IMR-90 (cell line): ENCODE data around the gene SPAG16. TPM values are rescaled to one million over a fixed set of nuclear protein-coding genes. Genes with fewer than 3 reads are reported as not detected.

ENCODE experiments used
- ATAC-seq: fragments of 200-7000 bp; cut with Tn5 transposase; 2 replicates; pipeline ENCODE4 v1.9.1; 2020; ENCODE audit warnings: low read depth, mild to moderate bottlenecking, moderate library complexity
- BruUV-seq: library from RNA; stranded (reverse); fragments of 400-500 nt; replicated peaks from 2 replicates; lab custom pipeline; 2021; lab: Mats Ljungman, UMichigan
- CTCF ChIA-PET: fragments of 300-600 bp; formaldehyde crosslinking; extraction: SDS; loops from one replicate; lab custom pipeline; 2021; ENCODE audit warnings: antibody characterized with exemption; lab: Yijun Ruan, JAX
- POLR2A ChIA-PET: fragments of 300-600 bp; sonication (Branson Sonifier 250); formaldehyde crosslinking; loops from one replicate; lab custom pipeline; 2022; ENCODE audit warnings: antibody characterized with exemption; ENCODE audit not compliant: unreplicated experiment; lab: Charles Lee
- DNase-seq: peaks from one replicate; pipeline ENCODE4 v3.0.0; 2013
- H2AFZ ChIP-seq: replicated peaks from 2 replicates; pipeline ENCODE3; 2013; ENCODE audit warnings: low read length, mild to moderate bottlenecking; ENCODE audit not compliant: poor library complexity
- H2AK5ac ChIP-seq: 2 replicates; pipeline ENCODE4 v1.6.1; 2013; ENCODE audit warnings: low read depth, low read length, inconsistent platforms
- H2AK9ac ChIP-seq: replicated peaks from 2 replicates; pipeline ENCODE3; 2013; ENCODE audit warnings: mild to moderate bottlenecking, low read depth, low read length, moderate library complexity; ENCODE audit not compliant: poor library complexity
- H2BK120ac ChIP-seq: 2 replicates; pipeline ENCODE4 v1.6.1; 2013; ENCODE audit warnings: low read depth, low read length, inconsistent platforms
- H2BK15ac ChIP-seq: 3 replicates; pipeline ENCODE4 v1.6.1; 2013; ENCODE audit warnings: low read depth, low read length, inconsistent platforms
- H2BK20ac ChIP-seq: 2 replicates; pipeline ENCODE4 v1.6.1; 2013; ENCODE audit warnings: low read depth, mild to moderate bottlenecking, inconsistent platforms, low read length, moderate library complexity
- H2BK5ac ChIP-seq: 2 replicates; pipeline ENCODE4 v1.6.1; 2013; ENCODE audit warnings: mild to moderate bottlenecking, low read depth, low read length, inconsistent platforms; ENCODE audit not compliant: poor library complexity, severe bottlenecking
- H3K14ac ChIP-seq: replicated peaks from 2 replicates; pipeline ENCODE4 v1.6.1; 2013; ENCODE audit warnings: low read depth, low read length, inconsistent platforms
- H3K18ac ChIP-seq: 2 replicates; pipeline ENCODE4 v1.6.1; 2013; ENCODE audit warnings: low read depth, low read length, control low read depth
- H3K23ac ChIP-seq: 2 replicates; pipeline ENCODE4 v1.6.1; 2013; ENCODE audit warnings: low read depth, low read length, inconsistent platforms
- H3K27ac ChIP-seq: 2 replicates; pipeline ENCODE4 v1.5.1; 2013; ENCODE audit warnings: mild to moderate bottlenecking, control low read depth, low read length; ENCODE audit not compliant: insufficient read depth
- H3K27me3 ChIP-seq: 2 replicates; pipeline ENCODE4 v1.6.1; 2013; ENCODE audit warnings: low read length; ENCODE audit not compliant: control insufficient read depth, insufficient read depth
- H3K36me3 ChIP-seq: 2 replicates; pipeline ENCODE4 v1.6.1; 2013; ENCODE audit warnings: low read length, mixed read lengths; ENCODE audit not compliant: control insufficient read depth, insufficient read depth
- H3K4ac ChIP-seq: 2 replicates; pipeline ENCODE4 v1.6.1; 2013; ENCODE audit warnings: low read depth, low read length, inconsistent platforms
- H3K4me1 ChIP-seq: 2 replicates; pipeline ENCODE4 v1.6.1; 2013; ENCODE audit warnings: low read length, mixed read lengths; ENCODE audit not compliant: control insufficient read depth, insufficient read depth
- H3K4me2 ChIP-seq: 2 replicates; pipeline ENCODE4 v1.6.1; 2013; ENCODE audit warnings: low read depth, mild to moderate bottlenecking, control low read depth, low read length, moderate library complexity
- H3K4me3 ChIP-seq: 2 replicates; pipeline ENCODE4 v1.5.1; 2013; ENCODE audit warnings: low read depth, mild to moderate bottlenecking, control low read depth, low read length, moderate library complexity; ENCODE audit not compliant: insufficient read depth
- H3K56ac ChIP-seq: 2 replicates; pipeline ENCODE4 v1.6.1; 2013; ENCODE audit warnings: low read length, inconsistent platforms; ENCODE audit not compliant: insufficient read depth; ENCODE audit errors: extremely low read depth
- H3K79me1 ChIP-seq, 2 experiments: 2 replicates each; pipeline ENCODE4 v1.6.1; 2013; ENCODE audit warnings: low read length in 2 of 2, inconsistent platforms in 1 of 2, low read depth in 1 of 2
- H3K9ac ChIP-seq: 2 replicates; pipeline ENCODE4 v1.6.1; 2013; ENCODE audit warnings: low read depth, low read length, control low read depth
- H3K9me1 ChIP-seq: 2 replicates; pipeline ENCODE4 v1.6.1; 2013; ENCODE audit warnings: low read length, inconsistent platforms; ENCODE audit not compliant: insufficient read depth
- H3K9me3 ChIP-seq: 2 replicates; pipeline ENCODE4 v1.6.1; 2013; ENCODE audit warnings: low read length; ENCODE audit not compliant: control insufficient read depth, insufficient read depth
- H4K20me1 ChIP-seq: 2 replicates; pipeline ENCODE4 v1.6.1; 2013; ENCODE audit warnings: low read length, inconsistent platforms; ENCODE audit not compliant: insufficient read depth
- H4K5ac ChIP-seq: 2 replicates; pipeline ENCODE4 v1.6.1; 2013; ENCODE audit warnings: mild to moderate bottlenecking, low read depth, low read length, control low read depth
- H4K8ac ChIP-seq, 2 experiments: 2 replicates each; pipeline ENCODE4 v1.6.1; 2013; ENCODE audit warnings: low read depth in 2 of 2, low read length in 2 of 2, control low read depth in 1 of 2, inconsistent platforms in 1 of 2
- H4K91ac ChIP-seq: 2 replicates; pipeline ENCODE4 v1.6.1; 2013; ENCODE audit warnings: low read depth, low read length, inconsistent platforms; ENCODE audit not compliant: insufficient read depth
- FOS ChIP-seq: fragments of 150-350 bp; IDR thresholded peaks from 2 replicates; pipeline ENCODE4 v1.6.1; 2016; ENCODE audit warnings: low read depth, low read length
- MAFK ChIP-seq: IDR thresholded peaks from 2 replicates; pipeline ENCODE4 v1.6.1; 2012; ENCODE audit warnings: low read depth, low read length, improper control_type of control experiment
- MAZ ChIP-seq: IDR thresholded peaks from 2 replicates; pipeline ENCODE4 v1.6.1; 2012; ENCODE audit warnings: low read depth, mild to moderate bottlenecking, low read length, improper control_type of control experiment, moderate library complexity, borderline replicate concordance
- MXI1 ChIP-seq: IDR thresholded peaks from 2 replicates; pipeline ENCODE4 v1.6.1; 2012; ENCODE audit warnings: low read depth, mild to moderate bottlenecking, low read length, moderate library complexity, borderline replicate concordance
- NFE2L2 ChIP-seq: fragments of 150-350 bp; IDR thresholded peaks from 2 replicates; pipeline ENCODE4 v1.6.1; 2016; ENCODE audit warnings: low read depth, mild to moderate bottlenecking, low read length
- RCOR1 ChIP-seq: IDR thresholded peaks from 2 replicates; pipeline ENCODE4 v1.6.1; 2012; ENCODE audit warnings: mild to moderate bottlenecking, low read length, improper control_type of control experiment; ENCODE audit not compliant: insufficient replicate concordance
- SMC3 ChIP-seq: fragments of 150-350 bp; IDR thresholded peaks from 2 replicates; pipeline ENCODE4 v1.6.1; 2016; ENCODE audit warnings: low read depth, mild to moderate bottlenecking, antibody characterized with exemption, low read length, moderate library complexity
- WGBS, 2 experiments: methylation state at CpG; one replicate each; pipeline versions ENCODE4 v1.1.5 to v1.1.7; 2013; ENCODE audit warnings: missing lambda C conversion rate in 2 of 2; ENCODE audit not compliant: insufficient read length in 1 of 2; ENCODE audit errors: extremely low coverage in 2 of 2; 5-methylcytosine and 5-hydroxymethylcytosine counted together
- dilution Hi-C: fragments of 300-500 bp; cut with HindIII; formaldehyde crosslinking; loops from one replicate; pipeline ENCODE4 v1.14.3; 2018; ENCODE audit warnings: low sequenced_read_pairs; ENCODE audit not compliant: unreplicated experiment
- in situ Hi-C: fragments of 300-500 bp; cut with MboI; formaldehyde crosslinking; loops from 3 replicates; pipeline ENCODE4 v1.14.3; 2019; ENCODE audit warnings: low sequenced_read_pairs, inconsistent platforms, mixed read lengths
- intact Hi-C: fragments of 100-400 bp; cut with micrococcal nuclease; formaldehyde crosslinking; loops from 2 replicates; pipeline ENCODE4 v1.10.0; 2022
- polyA plus RNA-seq, 3 experiments: library from polyadenylated mRNA; depleted of rRNA; stranded (reverse); fragments of >200 nt; gene quantifications; 2 replicates each; pipeline ENCODE4 v1.2.3, GENCODE V29; 2012; ENCODE audit warnings: low replicate concordance in 1 of 3
- total RNA-seq: library from RNA; depleted of rRNA; stranded (reverse); fragments of >200 nt; gene quantifications from 2 replicates; pipeline ENCODE4 v1.2.3, GENCODE V29; 2012

SPAG16 gene
- total and polyA plus RNA-seq, 2 of the 4 experiments (the other 2 are of a cell fraction): 7.3 to 13.5 TPM

DNA sequence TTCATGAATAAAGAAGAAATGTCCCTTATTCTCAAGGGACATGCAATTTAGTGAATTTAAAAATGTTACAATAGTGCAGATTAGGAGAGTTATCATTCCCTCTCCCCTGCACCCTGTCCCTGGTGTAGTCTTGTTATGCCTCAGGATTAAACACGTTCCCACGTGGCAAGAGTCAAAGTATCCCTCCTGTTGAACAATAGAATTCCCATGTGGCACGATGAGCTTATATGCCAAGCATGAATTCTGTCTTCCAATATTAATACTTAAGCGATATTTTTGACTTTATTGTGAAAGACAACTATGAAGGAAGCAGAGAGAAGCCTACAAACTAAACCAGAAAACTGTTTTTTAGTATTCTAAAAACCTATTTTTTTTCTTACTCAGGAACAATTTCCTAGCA lies 36.7 kb upstream of the SPAG16 start:
- BruUV-seq: no TSS peak
- Histone ChIP-seq H3K4me1 (no peaks in the 10 kb centered on the region), H3K4me2 (no peak overlapping the region), H3K9me3 (no peaks in the 10 kb centered on the region), H2AFZ (no peak overlapping the region), H3K9ac (no peak overlapping the region), H3K27me3 (no peaks in the 10 kb centered on the region), H3K36me3 (no peaks in the 10 kb centered on the region), H3K27ac (no peak overlapping the region), H2BK20ac (no peak overlapping the region), H3K9me1 (no peaks in the 10 kb centered on the region; the same call in 1 of the 2 replicates), H3K18ac (no peak overlapping the region), H2BK5ac (no peak overlapping the region), H3K14ac (no peak overlapping the region), H2AK5ac (no peak overlapping the region), H2BK120ac (no peak overlapping the region), H4K91ac (no peak overlapping the region), H2BK15ac (no peak overlapping the region), H3K56ac (no peak overlapping the region), H4K5ac (no peak overlapping the region), H3K23ac (no peak overlapping the region), H3K79me1 (no peaks in the 10 kb centered on the region), H2AK9ac (no peak overlapping the region), H4K20me1 (no peaks in the 10 kb centered on the region), H3K4me3 (no peak overlapping the region), H4K8ac (no peak overlapping the region), H3K4ac (no peak overlapping the region; the same call in 1 of the 2 replicates)
- TF ChIP-seq NFE2L2 (no peak), MAFK (no peak), MAZ (no peak), FOS (no peak), RCOR1 (no peak), SMC3 (no peak), MXI1 (no peak)
- ChIA-PET POLR2A (no interaction called here), CTCF (no interaction called here)
- 92% methylated on average over 2 of the region's 4 CpGs; no CpG with 5 or more reads in 1 of the 2 experiments for WGBS, 2 experiments
- DNase-seq (no peak), ATAC-seq (no peak)
- intact Hi-C loops: no loop called here
- dilution Hi-C loops: no loop called here
- in situ Hi-C loops: loop anchor here (10.0 kb wide), 1 partner anchor 563 kb away; no protein-coding TSS in a partner anchor
